Astrocyte (in vitro differentiated cells and primary cell): ENCODE measurements around the gene SMARCA4. TPM values are rescaled to one million over a fixed set of nuclear protein-coding genes. Genes with fewer than 3 reads are reported as not detected.

Source experiments
- DNase-seq: peaks from one replicate; pipeline ENCODE4 v3.0.0-alpha.2; 2010; ENCODE audit warnings: low read depth
- FAIRE-seq: peaks from 2 replicates; lab custom pipeline; 2011; peaks lifted over from hg19 to GRCh38; lab: Jason Lieb, UNC
- H2AFZ ChIP-seq: 2 replicates; pipeline ENCODE4 v1.6.0; 2012; ENCODE audit warnings: low read depth, low read length, inconsistent platforms
- H3K27ac ChIP-seq: 2 replicates; pipeline ENCODE4 v1.5.1; 2011; ENCODE audit warnings: low read depth, low read length, inconsistent platforms
- H3K27me3 ChIP-seq: 2 replicates; pipeline ENCODE4 v1.6.0; 2011; ENCODE audit warnings: low read length, inconsistent platforms; ENCODE audit not compliant: insufficient read depth
- H3K36me3 ChIP-seq: 2 replicates; pipeline ENCODE4 v1.5.1; 2011; ENCODE audit warnings: low read length, inconsistent platforms; ENCODE audit not compliant: insufficient read depth
- H3K4me1 ChIP-seq: 2 replicates; pipeline ENCODE4 v1.5.1; 2011; ENCODE audit warnings: low read length, inconsistent platforms; ENCODE audit not compliant: insufficient read depth
- H3K4me2 ChIP-seq: 2 replicates; pipeline ENCODE4 v1.6.0; 2012; ENCODE audit warnings: low read length, inconsistent platforms
- H3K4me3 ChIP-seq: 2 replicates; pipeline ENCODE4 v1.5.1; 2011; ENCODE audit warnings: low read depth, mild to moderate bottlenecking, low read length, inconsistent platforms; ENCODE audit not compliant: insufficient read depth
- H3K79me2 ChIP-seq: 2 replicates; pipeline ENCODE4 v1.6.0; 2012; ENCODE audit warnings: mild to moderate bottlenecking, low read length, inconsistent platforms; ENCODE audit not compliant: insufficient read depth
- H3K9ac ChIP-seq: 2 replicates; pipeline ENCODE4 v1.6.0; 2012; ENCODE audit warnings: mild to moderate bottlenecking, low read length, inconsistent platforms
- H3K9me3 ChIP-seq: 2 replicates; pipeline ENCODE4 v1.5.1; 2012; ENCODE audit warnings: low read depth, mild to moderate bottlenecking, low read length, inconsistent platforms; ENCODE audit not compliant: insufficient read depth
- H4K20me1 ChIP-seq: 2 replicates; pipeline ENCODE4 v1.6.0; 2012; ENCODE audit warnings: low read length, inconsistent platforms; ENCODE audit not compliant: insufficient read depth
- H3K27ac Mint-ChIP-seq: one replicate; pipeline ENCODE4 v1.8.0; 2021; ENCODE audit warnings: mild to moderate bottlenecking, mixed read lengths; ENCODE audit not compliant: unreplicated experiment
- H3K27me3 Mint-ChIP-seq: one replicate; pipeline ENCODE4 v1.8.0; 2021; ENCODE audit warnings: low read depth, mixed read lengths; ENCODE audit not compliant: unreplicated experiment
- H3K36me3 Mint-ChIP-seq: one replicate; pipeline ENCODE4 v1.8.0; 2021; ENCODE audit warnings: low read depth, mixed read lengths; ENCODE audit not compliant: unreplicated experiment
- H3K4me1 Mint-ChIP-seq: one replicate; pipeline ENCODE4 v1.8.0; 2021; ENCODE audit warnings: low read depth, mixed read lengths; ENCODE audit not compliant: unreplicated experiment
- H3K4me3 Mint-ChIP-seq: one replicate; pipeline ENCODE4 v1.8.0; 2021; ENCODE audit warnings: mild to moderate bottlenecking, moderate library complexity, mixed read lengths; ENCODE audit not compliant: unreplicated experiment
- H3K9me3 Mint-ChIP-seq: one replicate; pipeline ENCODE4 v1.8.0; 2021; ENCODE audit warnings: mild to moderate bottlenecking, mixed read lengths; ENCODE audit not compliant: unreplicated experiment
- EZH2 ChIP-seq: IDR thresholded peaks from 2 replicates; pipeline ENCODE4 v1.6.1; 2012; ENCODE audit warnings: mild to moderate bottlenecking, low read length, inconsistent platforms; ENCODE audit not compliant: insufficient read depth
- total RNA-seq: library from RNA; stranded (reverse); gene quantifications from 2 replicates; pipeline ENCODE4 v1.2.1, GENCODE V29; 2021
- TF ChIP-seq, protein P1 (sequence below): IDR thresholded peaks from 2 replicates; pipeline ENCODE4 v1.5.1; 2011; ENCODE audit warnings: low read depth, mild to moderate bottlenecking, inconsistent platforms, low read length, moderate library complexity; ENCODE audit not compliant: insufficient read depth

The SMARCA4 gene
- total RNA-seq, 1 donor from 2014 or later: 159 TPM

DNA sequence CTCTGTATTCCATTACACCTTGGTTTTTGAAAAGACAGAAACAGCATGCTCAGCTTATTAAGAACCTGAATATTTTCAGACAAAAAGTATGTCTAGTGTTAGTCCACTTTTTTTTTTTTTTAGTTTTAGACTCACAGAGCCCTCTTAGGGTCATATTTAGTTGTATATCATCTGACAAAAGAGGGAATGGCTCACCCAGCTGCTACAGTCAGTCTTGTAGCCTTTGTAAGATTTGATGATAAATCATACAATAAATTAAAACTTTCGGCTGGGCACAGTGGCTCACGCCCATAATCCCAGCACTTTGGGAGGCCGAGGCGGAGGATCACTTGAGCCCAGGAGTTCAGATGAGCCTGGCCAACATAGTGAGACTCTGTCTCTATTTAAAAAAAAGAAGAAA, 84.7 kb downstream of the SMARCA4 start:
- Histone ChIP-seq H3K9ac (no peak overlapping the region), H4K20me1 (peaks cover 30% of the 10 kb centered on the region), H3K27ac (no peak overlapping the region), H3K9me3 (no peaks in the 10 kb centered on the region), H3K4me3 (no peak overlapping the region), H3K4me1 (no peaks in the 10 kb centered on the region), H3K79me2 (peaks cover 5% of the 10 kb centered on the region), H3K36me3 (peaks cover 24% of the 10 kb centered on the region), H2AFZ (no peak overlapping the region), H3K27me3 (no peaks in the 10 kb centered on the region), H3K4me2 (no peak overlapping the region)
- FAIRE-seq (no peak), DNase-seq (no peak)
- Mint-ChIP-seq H3K9me3 (no peaks in the 10 kb centered on the region), H3K27me3 (no peaks in the 10 kb centered on the region), H3K27ac (no peak overlapping the region), H3K4me1 (no peaks in the 10 kb centered on the region), H3K4me3 (no peak overlapping the region), H3K36me3 (peaks cover 21% of the 10 kb centered on the region)
- TF ChIP-seq, protein P1, sequence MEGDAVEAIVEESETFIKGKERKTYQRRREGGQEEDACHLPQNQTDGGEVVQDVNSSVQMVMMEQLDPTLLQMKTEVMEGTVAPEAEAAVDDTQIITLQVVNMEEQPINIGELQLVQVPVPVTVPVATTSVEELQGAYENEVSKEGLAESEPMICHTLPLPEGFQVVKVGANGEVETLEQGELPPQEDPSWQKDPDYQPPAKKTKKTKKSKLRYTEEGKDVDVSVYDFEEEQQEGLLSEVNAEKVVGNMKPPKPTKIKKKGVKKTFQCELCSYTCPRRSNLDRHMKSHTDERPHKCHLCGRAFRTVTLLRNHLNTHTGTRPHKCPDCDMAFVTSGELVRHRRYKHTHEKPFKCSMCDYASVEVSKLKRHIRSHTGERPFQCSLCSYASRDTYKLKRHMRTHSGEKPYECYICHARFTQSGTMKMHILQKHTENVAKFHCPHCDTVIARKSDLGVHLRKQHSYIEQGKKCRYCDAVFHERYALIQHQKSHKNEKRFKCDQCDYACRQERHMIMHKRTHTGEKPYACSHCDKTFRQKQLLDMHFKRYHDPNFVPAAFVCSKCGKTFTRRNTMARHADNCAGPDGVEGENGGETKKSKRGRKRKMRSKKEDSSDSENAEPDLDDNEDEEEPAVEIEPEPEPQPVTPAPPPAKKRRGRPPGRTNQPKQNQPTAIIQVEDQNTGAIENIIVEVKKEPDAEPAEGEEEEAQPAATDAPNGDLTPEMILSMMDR: no peak
- no peak for TF ChIP-seq EZH2

DNA sequence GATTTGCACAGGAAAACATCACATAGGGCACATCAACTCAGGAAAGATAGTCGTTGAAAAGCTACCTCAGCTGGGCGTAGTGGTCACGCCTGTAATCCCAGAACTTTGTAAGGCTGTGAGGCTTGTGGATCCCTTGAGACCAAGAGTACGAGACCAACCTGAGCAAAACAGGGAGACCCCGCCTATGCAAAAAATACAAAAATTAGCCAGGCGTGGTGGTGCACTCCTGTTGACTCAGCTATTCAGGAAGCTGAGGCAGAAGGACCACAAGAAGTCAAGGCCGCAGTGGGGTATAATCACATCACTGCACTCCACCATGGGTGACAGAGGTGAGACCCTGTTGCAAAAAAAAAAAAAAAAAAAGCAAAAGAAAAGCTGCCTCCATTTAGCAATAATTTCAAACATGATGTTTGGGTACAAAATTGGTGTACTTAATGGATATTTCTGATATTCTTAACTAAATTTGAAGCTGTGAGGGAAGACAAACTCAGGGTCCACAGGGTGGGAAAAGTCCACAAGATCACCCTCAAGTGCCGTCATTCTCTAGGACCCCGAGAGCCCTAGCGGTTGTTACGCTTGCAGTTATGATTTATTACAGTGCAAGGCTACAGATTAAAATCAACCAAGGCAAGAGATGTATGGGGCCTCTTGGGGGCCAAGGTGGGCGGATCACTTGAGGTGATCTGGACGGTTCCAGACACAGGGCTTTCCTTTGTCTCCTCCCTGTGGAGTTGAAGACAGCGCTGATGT, 86.0 kb downstream of the SMARCA4 start:
- Histone ChIP-seq H4K20me1 (peaks cover 38% of the 10 kb centered on the region), H3K4me1 (no peaks in the 10 kb centered on the region), H3K9ac (no peak overlapping the region), H3K9me3 (no peaks in the 10 kb centered on the region), H3K4me2 (no peak overlapping the region), H2AFZ (no peak overlapping the region), H3K27ac (no peak overlapping the region), H3K36me3 (peaks cover 24% of the 10 kb centered on the region), H3K27me3 (no peaks in the 10 kb centered on the region), H3K79me2 (peaks cover 5% of the 10 kb centered on the region), H3K4me3 (no peak overlapping the region)
- Mint-ChIP-seq H3K27ac (no peak overlapping the region), H3K4me3 (no peak overlapping the region), H3K36me3 (peaks cover 19% of the 10 kb centered on the region), H3K27me3 (no peaks in the 10 kb centered on the region), H3K9me3 (no peaks in the 10 kb centered on the region), H3K4me1 (no peaks in the 10 kb centered on the region)
- no peak for FAIRE-seq
- TF ChIP-seq EZH2: no peak
- TF ChIP-seq, protein P1: no peak
- no peak for DNase-seq

DNA sequence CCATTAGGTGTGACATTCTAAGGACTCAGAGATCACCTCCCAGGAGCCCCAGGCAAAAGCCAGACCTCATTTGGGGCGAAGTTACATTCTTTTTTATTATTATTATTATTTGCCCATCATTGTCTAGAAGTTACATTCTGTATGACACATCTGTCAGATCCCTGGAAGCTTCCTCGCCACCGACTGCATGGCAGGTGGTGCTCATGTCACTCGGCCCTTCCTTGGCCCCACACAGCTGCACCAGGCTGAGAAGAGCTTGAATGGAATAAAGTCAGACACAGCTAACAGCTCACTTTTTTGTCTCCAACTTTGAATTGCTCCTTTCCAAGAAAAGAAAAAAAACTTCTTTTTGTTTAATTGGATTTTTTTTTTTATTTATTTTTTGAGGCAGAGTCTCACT, 87.0 kb downstream of the SMARCA4 start:
- Histone ChIP-seq H3K9me3 (no peaks in the 10 kb centered on the region), H3K79me2 (peaks cover 5% of the 10 kb centered on the region), H3K27ac (no peak overlapping the region), H4K20me1 (peaks cover 41% of the 10 kb centered on the region), H3K4me1 (no peaks in the 10 kb centered on the region), H3K36me3 (peaks cover 18% of the 10 kb centered on the region), H2AFZ (no peak overlapping the region), H3K9ac (no peak overlapping the region), H3K4me2 (no peak overlapping the region), H3K4me3 (no peak overlapping the region), H3K27me3 (no peaks in the 10 kb centered on the region)
- no peaks in the 10 kb centered on the region for H3K27me3 Mint-ChIP-seq
- DNase-seq (no peak), FAIRE-seq (no peak)
- H3K4me1 Mint-ChIP-seq: no peaks in the 10 kb centered on the region
- H3K36me3 Mint-ChIP-seq: peaks cover 15% of the 10 kb centered on the region
- TF ChIP-seq, protein P1: no peak
- no peak for TF ChIP-seq EZH2
- no peaks in the 10 kb centered on the region for H3K9me3 Mint-ChIP-seq
- H3K4me3 Mint-ChIP-seq: no peak overlapping the region
- H3K27ac Mint-ChIP-seq: no peak overlapping the region
